ENCODE results near the gene PRKCSH. TPM values are rescaled to one million over a fixed set of nuclear protein-coding genes. Genes with fewer than 3 reads are reported as not detected.

PRKCSH gene
- total RNA-seq, 1 donor from 2014 or later: 79.1 TPM

GRCh38 chr19:11479898-11480714, 44.7 kb downstream of the PRKCSH start:
- H3K4me3 ChIP-seq: peak overlapping the region in 1 of 2 donors; percentile 29

GRCh38 chr19:11480715-11481533, 45.5 kb downstream of the PRKCSH start, which contains the start of gene ELAVL3:
TSS of gene ELAVL3 (minus strand) at chr19:11481046. CDS start at chr19:11480608, 438 bp downstream.
- Histone ChIP-seq H3K36me3 (peaks cover 0 to 7% of the 10 kb centered on the region in 2 donors), H3K27ac (no peak within 1 kb of the TSS), H3K27me3 (no peaks in the 10 kb centered on the region), H3K4me1 (peaks cover 37% of the 10 kb centered on the region), H3K4me3 (peak within 1 kb of the TSS in 1 of 2 donors; percentile 29), H3K9me3 (no peaks in the 10 kb centered on the region)
- intact Hi-C loops (cut with DNase I): loop anchor here (10.0 kb wide), 1 partner anchor 186 kb away; the partner anchor contains the start of gene TSPAN16
- DNase-seq (ENCODE audit: extremely low spot score in 2 of 2): no peak
- TF ChIP-seq CTCF (IDR thresholded peaks at IDR 0.05) (no peak), POLR2AphosphoS5 (IDR thresholded peaks at IDR 0.05; ENCODE audit: insufficient read depth in 1 of 2, low read depth in 1 of 2) (no peak), POLR2A (IDR thresholded peaks at IDR 0.05) (no peak)

More at GRCh38 chr19:11479898-11480714, 44.7 kb downstream of the PRKCSH start:
- Histone ChIP-seq H3K27me3 (no peaks in the 10 kb centered on the region), H3K36me3 (peaks cover 0 to 7% of the 10 kb centered on the region in 2 donors), H3K9me3 (no peaks in the 10 kb centered on the region), H3K4me1 (peaks cover 37% of the 10 kb centered on the region), H3K27ac (no peak overlapping the region)
- intact Hi-C loops (cut with DNase I): loop anchor here (10.0 kb wide), 1 partner anchor 185 kb away; the partner anchor contains the start of gene TSPAN16
- TF ChIP-seq POLR2AphosphoS5 (IDR thresholded peaks at IDR 0.05; ENCODE audit: insufficient read depth in 1 of 2, low read depth in 1 of 2): no peak
- TF ChIP-seq POLR2A (IDR thresholded peaks at IDR 0.05): no peak
- no peak for TF ChIP-seq CTCF (IDR thresholded peaks at IDR 0.05)
- DNase-seq (ENCODE audit: extremely low spot score in 2 of 2): no peak

GRCh38 chr19:11481534-11482383, 46.3 kb downstream of the PRKCSH start:
- peaks cover 0 to 7% of the 10 kb centered on the region in 2 donors for H3K36me3 ChIP-seq
- no peak overlapping the region for H3K27ac ChIP-seq
- peaks cover 37% of the 10 kb centered on the region for H3K4me1 ChIP-seq
- no peak for DNase-seq (ENCODE audit: extremely low spot score in 2 of 2)
- no peaks in the 10 kb centered on the region for H3K9me3 ChIP-seq
- no peak for TF ChIP-seq CTCF (IDR thresholded peaks at IDR 0.05)
- peak in 1 of 2 donors; percentile 42 for TF ChIP-seq POLR2AphosphoS5 (IDR thresholded peaks at IDR 0.05; ENCODE audit: insufficient read depth in 1 of 2, low read depth in 1 of 2)
- peak overlapping the region; percentile 23 to 28 for H3K4me3 ChIP-seq
- H3K27me3 ChIP-seq: no peaks in the 10 kb centered on the region
- intact Hi-C loops (cut with DNase I): loop anchor here (10.0 kb wide), 1 partner anchor 187 kb away; the partner anchor contains the start of gene TSPAN16

- intact Hi-C loops (cut with DNase I): loop anchor here (10.0 kb wide), 1 partner anchor 188 kb away; the partner anchor contains the start of gene TSPAN16
- Histone ChIP-seq H3K27ac (no peak overlapping the region), H3K36me3 (peaks cover 0 to 14% of the 10 kb centered on the region in 2 donors), H3K4me1 (peaks cover 37% of the 10 kb centered on the region), H3K27me3 (no peaks in the 10 kb centered on the region), H3K4me3 (peak overlapping the region; percentile 23 to 28), H3K9me3 (no peaks in the 10 kb centered on the region)
- TF ChIP-seq CTCF (IDR thresholded peaks at IDR 0.05) (peak; percentile 87 to 94 (median 90)), POLR2AphosphoS5 (IDR thresholded peaks at IDR 0.05; ENCODE audit: insufficient read depth in 1 of 2, low read depth in 1 of 2) (peak in 1 of 2 donors; percentile 46), POLR2A (IDR thresholded peaks at IDR 0.05) (no peak)
- no peak for DNase-seq (ENCODE audit: extremely low spot score in 2 of 2)
Observed at GRCh38 chr19:11482384-11483050, 47.1 kb downstream of the PRKCSH start.

All from vagina (tissue), 2 donors.